ENCODE data around the gene C1orf21.

DNA sequence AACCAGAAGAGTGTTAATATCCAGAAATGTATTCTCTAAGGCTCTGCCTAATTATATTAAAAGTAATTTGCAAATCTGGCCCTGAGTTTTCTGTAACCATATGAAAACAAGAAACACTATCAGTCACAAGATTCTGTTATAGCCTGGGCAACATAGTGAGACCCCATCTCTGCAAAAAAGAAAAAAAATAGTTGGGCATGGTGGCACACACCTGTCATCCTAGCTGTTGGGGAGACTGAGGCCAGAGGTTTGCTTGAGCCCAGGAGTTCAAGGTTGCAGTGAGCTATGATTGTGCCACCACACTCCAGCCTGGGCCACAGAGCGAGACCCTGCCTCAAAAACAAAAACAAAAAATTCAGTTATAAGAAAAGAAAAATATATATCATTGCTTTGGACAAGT is 25.6 kb downstream of the C1orf21 start:
- TF ChIP-seq CTCF (IDR thresholded peaks at IDR 0.05) (no peak), EZH2 (IDR thresholded peaks at IDR 0.05; ENCODE audit: borderline replicate concordance, insufficient read depth, low read depth, low read length, poor library complexity, severe bottlenecking) (no peak)
